Measurements from ENCODE around the gene TPM2.

The TPM2 gene

DNA sequence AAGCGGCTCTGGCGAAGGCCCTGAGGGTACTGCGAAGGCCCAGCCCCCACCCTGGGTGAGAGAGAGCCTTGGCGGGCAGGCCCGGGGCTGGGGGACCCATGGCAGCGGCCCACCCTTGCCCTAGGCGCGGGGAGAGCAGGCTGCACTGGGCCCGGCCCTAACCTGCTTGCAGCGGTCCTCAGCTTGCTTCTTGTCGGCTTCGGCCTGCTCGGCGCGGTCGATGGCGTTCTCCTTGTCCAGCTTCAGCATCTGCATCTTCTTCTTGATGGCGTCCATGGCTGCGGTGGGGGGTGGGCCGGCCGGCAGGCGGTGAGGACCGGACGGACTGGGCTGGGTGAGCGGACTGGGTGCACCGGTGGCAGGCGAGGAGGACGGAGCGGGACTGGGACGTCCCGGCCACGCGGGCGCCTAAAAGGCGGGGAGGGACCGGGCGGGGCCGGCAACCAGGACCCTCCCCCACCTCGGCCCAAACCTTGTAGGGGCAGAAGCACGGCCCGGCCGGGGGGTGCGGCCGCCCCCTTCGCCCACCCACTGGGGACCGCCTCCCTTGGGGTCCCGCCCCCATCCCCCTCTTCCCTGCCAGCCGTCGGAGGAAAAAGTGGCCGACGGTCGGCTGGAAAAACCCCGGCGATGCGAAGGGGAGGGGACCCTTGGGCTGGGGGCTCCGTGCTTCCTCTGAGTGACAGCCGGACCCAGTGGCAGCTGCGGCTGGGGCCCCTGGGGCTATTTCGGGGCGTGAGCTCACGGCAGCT, at the start of gene TPM2:
TSS of gene TPM2 (minus strand) at position 384 of the 752 bp plus-strand sequence. CDS start at position 276, 108 bp downstream.
- in situ Hi-C loops (cut with MboI; ENCODE audit: low sequenced_read_pairs), result no loop called here

GRCh38 chr9:35738924-35739323, 49.2 kb upstream of the TPM2 start:
- in situ Hi-C loops (cut with MboI; ENCODE audit: low sequenced_read_pairs), result no loop called here

GRCh38 chr9:35738186-35738585, 48.5 kb upstream of the TPM2 start:
- in situ Hi-C loops (cut with MboI; ENCODE audit: low sequenced_read_pairs), result no loop called here

- in situ Hi-C loops (cut with MboI; ENCODE audit: low sequenced_read_pairs), result no loop called here
These were observed 47.4 kb upstream of the TPM2 start for GRCh38 chr9:35737143-35737542.

DNA sequence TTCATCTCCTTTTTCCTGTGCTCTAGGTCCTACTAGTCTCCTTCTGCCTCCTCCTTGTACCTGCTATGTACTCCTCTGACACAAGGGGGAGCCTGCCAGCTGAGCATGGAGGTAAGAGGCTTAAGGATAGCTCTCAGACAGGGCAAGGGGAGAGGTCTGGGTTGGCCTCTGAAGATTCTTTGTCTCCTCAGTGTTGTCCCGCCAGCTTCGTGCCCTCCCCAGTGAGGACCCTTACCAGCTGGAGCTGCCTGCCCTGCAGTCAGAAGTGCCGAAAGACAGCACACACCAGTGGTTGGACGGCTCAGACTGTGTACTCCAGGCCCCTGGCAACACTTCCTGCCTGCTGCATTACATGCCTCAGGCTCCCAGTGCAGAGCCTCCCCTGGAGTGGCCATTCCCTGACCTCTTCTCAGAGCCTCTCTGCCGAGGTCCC, 46.5 kb upstream of the TPM2 start:
- in situ Hi-C loops (cut with MboI; ENCODE audit: low sequenced_read_pairs), result no loop called here

- in situ Hi-C loops (cut with MboI; ENCODE audit: low sequenced_read_pairs), result no loop called here
These were observed 44.4 kb upstream of the TPM2 start for GRCh38 chr9:35734096-35734495.

GRCh38 chr9:35732800-35733541, 43.2 kb upstream of the TPM2 start:
- in situ Hi-C loops (cut with MboI; ENCODE audit: low sequenced_read_pairs), result no loop called here

DNA sequence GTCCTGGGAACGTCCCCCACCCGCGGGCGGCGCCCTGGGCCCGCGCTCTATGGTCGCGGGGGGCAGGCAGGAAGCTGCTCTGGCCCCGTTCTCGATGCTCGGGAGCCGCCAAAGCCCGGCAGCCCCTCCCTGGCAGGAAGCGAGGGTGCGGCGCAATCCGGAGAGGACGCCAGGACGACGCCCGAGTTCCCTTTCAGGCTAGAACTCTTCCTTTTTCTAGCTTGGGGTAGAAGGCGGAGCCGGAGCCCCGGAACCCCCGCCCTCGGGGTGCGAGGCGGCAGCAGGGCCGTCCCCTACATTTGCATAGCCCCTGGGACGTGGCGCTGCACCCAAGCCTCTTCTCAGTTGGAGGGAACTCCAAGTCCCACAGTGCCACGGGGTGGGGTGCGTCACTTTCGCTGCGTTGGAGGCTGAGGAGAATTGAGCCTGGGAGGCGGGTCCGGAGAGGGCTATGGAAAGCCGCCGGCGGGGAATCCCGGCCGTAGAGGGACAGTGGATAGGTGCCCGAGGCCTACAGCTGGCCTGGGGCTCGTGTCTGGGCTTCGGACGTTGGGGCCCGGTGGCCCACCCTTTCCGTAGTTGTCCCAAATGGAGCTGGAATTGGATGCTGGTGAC, 42.6 kb upstream of the TPM2 start, which contains the start of the genes CREB3 and TLN1:
TSS of gene CREB3 (plus strand) at position 482 of the 615 bp plus-strand sequence. CDS start at position 589, 107 bp downstream.
TSS of gene TLN1 (minus strand) at position 11 of the 615 bp plus-strand sequence. CDS start 6,501 bp downstream, outside the sequence.
- in situ Hi-C loops (cut with MboI; ENCODE audit: low sequenced_read_pairs), result no loop called here

DNA sequence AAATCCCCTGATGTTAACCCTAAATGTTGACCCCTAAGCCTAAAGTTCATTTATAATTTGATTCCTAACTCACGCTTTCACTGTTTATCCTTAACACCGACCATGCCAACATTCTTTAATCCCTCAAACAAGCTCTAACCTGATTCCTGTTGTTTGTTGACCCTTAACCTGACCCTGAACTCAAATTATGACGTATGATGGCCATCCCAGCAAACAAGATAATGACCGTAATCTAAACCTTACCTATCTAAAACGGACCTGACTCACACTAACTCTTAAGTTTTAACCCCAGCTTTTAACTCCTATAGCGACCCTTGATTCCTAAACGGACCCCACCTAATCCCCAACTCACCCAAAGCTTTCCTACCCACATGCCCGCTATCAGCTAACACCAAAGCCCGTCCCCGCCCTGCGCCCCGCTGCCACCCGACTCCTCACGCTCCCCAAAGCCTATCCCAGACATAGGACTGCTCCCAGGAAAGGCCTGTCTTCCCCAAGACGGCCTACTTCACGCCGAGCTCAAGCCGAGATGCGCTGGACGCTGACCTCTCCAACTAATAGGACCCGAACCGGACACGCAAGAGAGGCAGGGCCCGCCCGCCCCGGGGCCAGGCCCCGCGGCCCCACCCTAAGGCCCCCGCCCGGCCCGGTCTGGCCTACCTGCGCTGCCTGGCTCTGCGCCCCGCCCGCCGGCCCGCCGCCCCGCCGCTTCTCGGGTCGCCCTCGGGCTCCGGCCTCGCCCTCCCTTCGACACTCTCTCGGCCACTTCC, 41.9 kb upstream of the TPM2 start:
- in situ Hi-C loops (cut with MboI; ENCODE audit: low sequenced_read_pairs), result no loop called here

- in situ Hi-C loops (cut with MboI; ENCODE audit: low sequenced_read_pairs), result no loop called here
These were observed 40.7 kb upstream of the TPM2 start for GRCh38 chr9:35730486-35730854.

DNA sequence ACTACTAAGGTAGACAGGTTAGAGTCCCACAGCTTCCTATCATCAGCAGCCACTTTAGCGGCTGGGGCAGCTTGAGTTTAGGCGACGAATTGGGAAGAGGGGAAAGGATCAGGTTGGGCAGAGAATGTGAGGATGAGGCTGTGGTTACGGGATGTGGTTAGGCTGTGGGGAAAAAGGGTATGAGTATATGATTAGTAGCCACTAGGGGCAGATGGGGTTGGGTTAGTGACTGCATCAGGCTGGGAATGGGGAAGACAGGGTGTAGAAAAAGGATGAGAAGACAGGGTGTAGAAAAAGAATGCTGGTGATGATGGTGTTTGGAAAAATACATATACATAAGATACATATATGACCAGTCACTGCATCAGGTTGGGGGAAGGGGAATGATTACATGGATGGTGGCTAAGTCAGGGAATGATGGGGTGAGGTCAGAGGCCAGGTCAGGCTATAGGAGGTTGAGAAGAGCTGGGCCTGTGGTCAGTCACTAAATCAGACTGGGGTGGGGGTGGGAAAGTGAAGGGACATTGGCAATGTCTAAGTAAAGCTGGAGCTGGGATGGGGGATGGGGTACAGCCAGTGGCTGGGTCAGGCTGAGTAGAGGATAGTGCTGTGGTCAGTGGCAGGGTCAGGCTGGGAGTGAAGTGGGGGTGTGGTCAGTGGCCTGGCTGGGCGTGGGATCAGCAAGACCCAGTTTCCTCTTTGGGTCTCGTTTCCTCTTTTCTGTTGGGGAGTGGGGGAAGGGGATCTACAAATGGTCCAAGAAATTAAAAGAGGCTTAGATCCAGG, 40.2 kb upstream of the TPM2 start:
- in situ Hi-C loops (cut with MboI; ENCODE audit: low sequenced_read_pairs), result loop anchor here (5.0 kb wide), 1 partner anchor 73 kb away; the partner anchor contains the start of genes CCDC107 and RMRP

DNA sequence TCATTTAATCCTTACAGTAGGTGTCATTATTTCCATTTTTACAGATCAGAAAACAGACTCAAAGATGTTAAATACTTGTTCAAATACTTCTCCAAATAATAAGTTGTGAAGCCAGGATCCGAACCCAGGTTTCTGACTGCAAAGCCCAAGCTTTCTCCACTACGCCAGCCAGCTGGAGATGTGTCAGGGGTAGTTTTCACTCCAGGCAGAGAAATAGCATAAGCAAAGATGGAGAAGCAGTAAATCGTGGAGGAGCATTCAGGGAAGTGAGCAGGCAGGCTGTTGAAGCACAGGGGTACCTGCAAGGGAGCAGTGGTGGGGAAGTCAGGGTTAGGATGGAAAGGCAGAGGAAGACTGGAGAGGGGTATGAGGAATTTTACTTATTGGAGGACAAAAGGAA, 39.4 kb upstream of the TPM2 start:
- in situ Hi-C loops (cut with MboI; ENCODE audit: low sequenced_read_pairs), result loop anchor here (5.0 kb wide), 1 partner anchor 72 kb away; the partner anchor contains the start of genes CCDC107 and RMRP

- in situ Hi-C loops (cut with MboI; ENCODE audit: low sequenced_read_pairs), result loop anchor here (5.0 kb wide), 1 partner anchor 71 kb away; the partner anchor contains the start of genes CCDC107 and RMRP
These were observed 38.6 kb upstream of the TPM2 start for GRCh38 chr9:35728041-35728971.

DNA sequence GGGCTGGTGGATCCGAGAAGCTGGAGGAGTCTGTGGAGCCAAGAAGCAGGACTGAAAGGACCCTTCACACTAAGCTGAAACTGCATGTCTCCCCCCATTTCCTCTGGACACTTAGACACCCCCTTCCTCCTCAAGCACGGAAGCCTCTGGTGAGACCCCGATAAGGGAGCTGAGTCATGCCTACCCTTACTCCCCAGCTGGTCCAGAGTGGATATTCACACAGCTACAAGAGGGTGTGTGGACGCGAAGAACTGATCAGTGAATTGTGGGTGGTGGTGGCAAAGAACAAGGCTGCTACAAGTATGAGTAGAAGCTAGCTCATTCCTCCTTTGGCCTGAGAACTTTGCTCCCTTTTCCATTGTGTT, 37.9 kb upstream of the TPM2 start:
- in situ Hi-C loops (cut with MboI; ENCODE audit: low sequenced_read_pairs), result loop anchor here (5.0 kb wide), 1 partner anchor 70 kb away; the partner anchor contains the start of genes CCDC107 and RMRP

- in situ Hi-C loops (cut with MboI; ENCODE audit: low sequenced_read_pairs), result loop anchor here (5.0 kb wide), 1 partner anchor 70 kb away; the partner anchor contains the start of genes CCDC107 and RMRP
These were observed 37.2 kb upstream of the TPM2 start for GRCh38 chr9:35726931-35727330.

DNA sequence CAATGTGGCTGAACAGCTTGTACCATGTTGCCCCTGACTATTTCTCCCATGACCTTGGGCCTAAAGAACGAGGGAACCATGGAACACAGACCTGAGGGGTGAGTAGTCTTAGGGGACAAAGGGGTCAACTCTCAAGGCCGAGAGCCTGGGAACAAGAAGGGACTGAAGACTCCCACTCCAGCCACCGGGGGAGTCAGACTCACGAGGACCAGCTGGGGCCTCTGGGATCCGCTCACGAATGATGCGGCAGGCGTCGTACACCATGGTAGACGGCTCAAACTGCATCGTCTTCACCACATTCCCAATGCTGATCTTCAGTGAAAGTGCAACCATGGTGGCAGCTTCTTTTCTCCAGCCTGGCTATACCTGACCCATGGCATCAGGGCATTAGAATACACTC, 35.6 kb upstream of the TPM2 start:
- in situ Hi-C loops (cut with MboI; ENCODE audit: low sequenced_read_pairs), result loop anchor here (5.0 kb wide), 1 partner anchor 68 kb away; the partner anchor contains the start of genes CCDC107 and RMRP

- in situ Hi-C loops (cut with MboI; ENCODE audit: low sequenced_read_pairs), result no loop called here
These were observed 34.2 kb upstream of the TPM2 start for GRCh38 chr9:35723908-35724307.

GRCh38 chr9:35723426-35723825, 33.7 kb upstream of the TPM2 start:
- in situ Hi-C loops (cut with MboI; ENCODE audit: low sequenced_read_pairs), result no loop called here
